H9 (cell line): ENCODE results near the gene SRRT. TPM values are rescaled to one million over a fixed set of nuclear protein-coding genes. Genes with fewer than 3 reads are reported as not detected.

Experiments
- DNase-seq: peaks from one replicate; pipeline ENCODE4 v3.0.0-alpha.2; 2017
- H2AFZ ChIP-seq: one replicate; pipeline ENCODE4 v1.6.1; 2013; ENCODE audit warnings: mild to moderate bottlenecking, low read length, control low read depth, moderate library complexity
- H2AK5ac ChIP-seq: 2 replicates; pipeline ENCODE4 v1.6.1; 2013; ENCODE audit warnings: low read length, control low read depth, mixed read lengths; ENCODE audit not compliant: insufficient read length
- H2BK120ac ChIP-seq: one replicate; pipeline ENCODE4 v1.6.1; 2013; ENCODE audit warnings: low read depth, mild to moderate bottlenecking, low read length, control low read depth, inconsistent platforms; ENCODE audit not compliant: poor library complexity, severe bottlenecking
- H2BK12ac ChIP-seq: 2 replicates; pipeline ENCODE4 v1.6.1; 2013; ENCODE audit warnings: low read length, control low read depth, mixed read lengths, low read depth; ENCODE audit not compliant: insufficient read length
- H2BK15ac ChIP-seq: 2 replicates; pipeline ENCODE4 v1.6.1; 2013; ENCODE audit warnings: low read depth, low read length, control low read depth
- H2BK20ac ChIP-seq: one replicate; pipeline ENCODE4 v1.6.1; 2013; ENCODE audit warnings: low read depth, mild to moderate bottlenecking, low read length, control low read depth, inconsistent platforms; ENCODE audit not compliant: poor library complexity, severe bottlenecking
- H2BK5ac ChIP-seq: 2 replicates; pipeline ENCODE4 v1.6.1; 2013; ENCODE audit warnings: low read length, control low read depth, mixed read lengths; ENCODE audit not compliant: insufficient read length
- H3K14ac ChIP-seq: 2 replicates; pipeline ENCODE4 v1.6.1; 2013; ENCODE audit warnings: low read length, control low read depth; ENCODE audit not compliant: insufficient read depth
- H3K18ac ChIP-seq: 2 replicates; pipeline ENCODE4 v1.6.1; 2013; ENCODE audit warnings: low read depth, mild to moderate bottlenecking, mixed read lengths, low read length, control low read depth; ENCODE audit not compliant: insufficient read length
- H3K23ac ChIP-seq: 2 replicates; pipeline ENCODE4 v1.6.1; 2013; ENCODE audit warnings: low read length, control low read depth, mixed read lengths, low read depth; ENCODE audit not compliant: insufficient read length
- H3K23me2 ChIP-seq: 2 replicates; pipeline ENCODE4 v1.6.1; 2013; ENCODE audit warnings: low read depth, mild to moderate bottlenecking, mixed read lengths, low read length, control low read depth; ENCODE audit not compliant: insufficient read length, poor library complexity, severe bottlenecking
- H3K27ac ChIP-seq: 2 replicates; pipeline ENCODE4 v1.5.1; 2013; ENCODE audit warnings: low read length, control low read depth, mixed read lengths, low read depth; ENCODE audit not compliant: insufficient read length
- H3K27me3 ChIP-seq: 2 replicates; pipeline ENCODE4 v1.6.1; 2013; ENCODE audit warnings: low read length, control low read depth, inconsistent platforms; ENCODE audit not compliant: insufficient read depth
- H3K4ac ChIP-seq: 2 replicates; pipeline ENCODE4 v1.6.1; 2013; ENCODE audit warnings: low read depth, mild to moderate bottlenecking, control low read depth, inconsistent platforms, low read length, moderate library complexity
- H3K4me1 ChIP-seq: 2 replicates; pipeline ENCODE4 v1.6.1; 2013; ENCODE audit warnings: low read length, control low read depth, inconsistent platforms; ENCODE audit not compliant: insufficient read depth
- H3K4me2 ChIP-seq: 2 replicates; pipeline ENCODE4 v1.6.1; 2013; ENCODE audit warnings: low read length, control low read depth, mixed read lengths; ENCODE audit not compliant: insufficient read length, insufficient read depth
- H3K56ac ChIP-seq: 2 replicates; pipeline ENCODE4 v1.6.1; 2013; ENCODE audit warnings: low read depth, mild to moderate bottlenecking, mixed read lengths, low read length, control low read depth; ENCODE audit not compliant: insufficient read length
- H3K79me1 ChIP-seq: 2 replicates; pipeline ENCODE4 v1.6.1; 2013; ENCODE audit warnings: low read depth, mild to moderate bottlenecking, moderate library complexity, low read length, control low read depth, inconsistent platforms; ENCODE audit not compliant: insufficient read depth, poor library complexity, severe bottlenecking
- H3K79me2 ChIP-seq: 2 replicates; pipeline ENCODE4 v1.6.1; 2013; ENCODE audit warnings: low read length, control low read depth, inconsistent platforms; ENCODE audit not compliant: insufficient read depth
- H3K9ac ChIP-seq: 2 replicates; pipeline ENCODE4 v1.6.1; 2013; ENCODE audit warnings: low read length, control low read depth, mixed read lengths; ENCODE audit not compliant: insufficient read length; ENCODE audit errors: extremely low read depth
- H3K9me3 ChIP-seq: one replicate; pipeline ENCODE4 v1.6.1; 2013; ENCODE audit warnings: low read depth, low read length, inconsistent platforms; ENCODE audit not compliant: control insufficient read depth
- H3T11ph ChIP-seq: one replicate; pipeline ENCODE4 v1.6.1; 2013; ENCODE audit warnings: mild to moderate bottlenecking, low read length, control low read depth, inconsistent platforms
- H4K20me1 ChIP-seq: one replicate; pipeline ENCODE4 v1.6.1; 2013; ENCODE audit not compliant: control insufficient read depth, insufficient read length, insufficient read depth
- H4K5ac ChIP-seq: 2 replicates; pipeline ENCODE4 v1.6.1; 2013; ENCODE audit warnings: low read depth, mild to moderate bottlenecking, mixed read lengths, low read length, control low read depth; ENCODE audit not compliant: insufficient read length
- H4K8ac ChIP-seq: replicated peaks from 2 replicates; pipeline ENCODE4 v1.6.1; 2013; ENCODE audit warnings: low read length, control low read depth, mixed read lengths, low read depth; ENCODE audit not compliant: insufficient read length
- H4K91ac ChIP-seq: 2 replicates; pipeline ENCODE4 v1.6.1; 2013; ENCODE audit warnings: low read depth, mild to moderate bottlenecking, moderate library complexity, mixed read lengths, low read length, control low read depth; ENCODE audit not compliant: insufficient read length
- H3K27ac Mint-ChIP-seq, 3 experiments: 2 replicates in 2 of 3; 3 replicates in 1 of 3; pipeline ENCODE4 v1.8.0; 2020 to 2021; ENCODE audit warnings: mixed read lengths in 3 of 3, mild to moderate bottlenecking in 1 of 3, moderate library complexity in 1 of 3
- H3K27me3 Mint-ChIP-seq: 2 replicates; pipeline ENCODE4 v1.8.0; 2021; ENCODE audit warnings: low read depth, mild to moderate bottlenecking, moderate library complexity, mixed read lengths
- H3K36me3 Mint-ChIP-seq, 3 experiments: 2 replicates in 2 of 3; 3 replicates in 1 of 3; pipeline ENCODE4 v1.8.0; 2020 to 2021; ENCODE audit warnings: low read depth in 3 of 3, mixed read lengths in 3 of 3; ENCODE audit not compliant: insufficient read depth in 1 of 3
- H3K4me1 Mint-ChIP-seq, 2 experiments: 2 replicates each; pipeline ENCODE4 v1.8.0; 2020; ENCODE audit warnings: mixed read lengths in 2 of 2
- H3K4me3 Mint-ChIP-seq, 2 experiments: 2 replicates in 1 of 2; 3 replicates in 1 of 2; pipeline ENCODE4 v1.8.0; 2020 to 2021; ENCODE audit warnings: mild to moderate bottlenecking in 2 of 2, mixed read lengths in 2 of 2, moderate library complexity in 1 of 2
- H3K9me3 Mint-ChIP-seq, 2 experiments: 2 replicates in 1 of 2; 3 replicates in 1 of 2; pipeline ENCODE4 v1.8.0; 2020; ENCODE audit warnings: mild to moderate bottlenecking in 2 of 2, mixed read lengths in 2 of 2, moderate library complexity in 1 of 2
- CTCF ChIP-seq: fragments of 200-600 bp; sonication (generic); conservative IDR thresholded peaks from 3 replicates; pipeline ENCODE4 v1.8.0; 2021; ENCODE audit warnings: antibody characterized with exemption, mild to moderate bottlenecking
- WGBS: extraction: QIAGEN DNeasy Blood & Tissue Kit; methylation state at CpG from one replicate; pipeline ENCODE4 v1.1.7; 2013; ENCODE audit warnings: missing lambda C conversion rate, low lambda C conversion rate, mixed read lengths; ENCODE audit not compliant: insufficient read length; ENCODE audit errors: extremely low coverage; 5-methylcytosine and 5-hydroxymethylcytosine counted together
- total RNA-seq: library from RNA; stranded (reverse); gene quantifications from 2 replicates; pipeline ENCODE4 v1.2.1, GENCODE V29; 2021

SRRT gene
- total RNA-seq, 1 experiment from 2014 or later, result 373 TPM

DNA sequence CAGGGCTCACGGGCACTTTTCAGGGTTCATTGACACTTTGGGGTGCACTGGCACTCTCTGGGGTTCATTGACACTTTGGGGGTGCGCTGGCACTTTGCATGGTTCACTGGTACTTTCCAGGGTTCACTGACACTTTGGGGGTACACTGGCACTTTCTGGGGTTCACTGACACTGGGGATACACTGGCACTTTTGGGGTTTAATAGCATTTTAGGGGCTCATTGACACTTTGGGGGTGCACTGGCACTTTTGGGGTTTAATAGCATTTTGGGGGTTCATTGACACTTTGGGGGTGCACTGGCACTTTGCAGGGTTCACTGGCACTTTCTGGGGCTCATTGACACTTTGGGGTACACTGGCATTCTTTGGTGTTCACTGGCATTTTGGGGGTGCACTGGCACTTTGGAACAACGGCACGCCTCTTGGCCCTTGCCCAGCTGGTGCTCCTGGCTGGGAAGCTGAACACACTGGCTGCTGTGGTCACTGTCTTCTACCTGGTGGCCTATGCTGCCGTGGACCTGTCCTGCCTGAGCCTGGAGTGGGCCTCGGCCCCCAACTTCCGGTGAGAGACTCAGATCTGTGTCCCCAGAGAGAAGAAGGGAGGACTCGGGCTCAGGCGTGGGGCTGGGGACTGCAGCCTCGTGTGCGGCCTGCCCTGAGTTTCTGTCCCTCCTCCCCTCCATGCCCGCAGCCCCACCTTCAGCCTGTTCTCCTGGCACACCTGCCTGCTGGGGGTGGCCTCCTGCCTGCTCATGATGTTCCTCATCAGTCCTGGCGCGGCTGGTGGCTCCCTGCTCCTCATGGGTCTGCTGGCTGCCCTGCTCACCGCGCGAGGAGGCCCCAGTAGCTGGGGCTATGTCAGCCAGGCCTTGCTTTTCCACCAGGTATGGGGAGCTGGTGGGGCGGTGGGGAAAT lies 13.9 kb upstream of the SRRT start:
- H3K27me3 Mint-ChIP-seq, result no peaks in the 10 kb centered on the region
- no peak overlapping the region for H2AFZ ChIP-seq

More for the DNA sequence above, 13.9 kb upstream of the SRRT start:
- peaks cover 0 to 5% of the 10 kb centered on the region in 2 experiments; a peak in 1 of 4 replicates for H3K4me1 Mint-ChIP-seq
- no peak overlapping the region for H3K56ac ChIP-seq
- H3K4me1 ChIP-seq, result no peaks in the 10 kb centered on the region
- H3K4me3 Mint-ChIP-seq, result peak overlapping the region in 1 of 2 experiments; percentile 32; a peak in 1 of 5 replicates
- no peak overlapping the region for H2BK15ac ChIP-seq
- H2BK5ac ChIP-seq, result no peak overlapping the region
- no peaks in the 10 kb centered on the region for H3K27me3 ChIP-seq
- no peak overlapping the region for H4K91ac ChIP-seq
- no peaks in the 10 kb centered on the region; a peak in 1 of 5 replicates for H3K9me3 Mint-ChIP-seq
- H3K14ac ChIP-seq, result no peak overlapping the region
- H3K4me2 ChIP-seq, result no peak overlapping the region
- no peak for DNase-seq
- WGBS, result no CpG with 5 or more reads among the region's 18 CpGs
- H3K27ac Mint-ChIP-seq, result no peak overlapping the region
- H2BK20ac ChIP-seq, result no peak overlapping the region
- no peak overlapping the region for H2AK5ac ChIP-seq
- H3K9ac ChIP-seq, result no peak overlapping the region
- H4K20me1 ChIP-seq, result no peaks in the 10 kb centered on the region
- H4K8ac ChIP-seq, result no peak overlapping the region
- H3K79me1 ChIP-seq, result no peaks in the 10 kb centered on the region
- H3K23me2 ChIP-seq, result no peaks in the 10 kb centered on the region
- H3K27ac ChIP-seq, result no peak overlapping the region
- H3K18ac ChIP-seq, result no peak overlapping the region
- H2BK12ac ChIP-seq, result no peak overlapping the region
- H3K4ac ChIP-seq, result no peak overlapping the region
- no peaks in the 10 kb centered on the region for H3K9me3 ChIP-seq
- H4K5ac ChIP-seq, result no peak overlapping the region
- H3K79me2 ChIP-seq, result no peaks in the 10 kb centered on the region
- no peak overlapping the region for H2BK120ac ChIP-seq
- H3K23ac ChIP-seq, result no peak overlapping the region
- H3T11ph ChIP-seq, result no peak overlapping the region
- no peak for TF ChIP-seq CTCF
- H3K36me3 Mint-ChIP-seq, result peaks cover 23 to 51% (median 41%) of the 10 kb centered on the region in 3 experiments; a peak in 6 of 7 replicates
